Activated T-helper 2 cell treated with anti-CD3 and anti-CD28 coated beads, Interferon-gamma antibody, Interleukin-2, Interleukin-4, amounts not matched to agents 10 μg/mL and 5 μg/mL and 100 μg/mL, durations not matched to agents 14 hours and 24 hours and 36 hours (primary cell): Measurements from ENCODE around the gene BTN3A1. TPM values are rescaled to one million over a fixed set of nuclear protein-coding genes. Genes with fewer than 3 reads are reported as not detected.
A peak's percentile ranks its signal among the peaks of the same experiment; 100 is the strongest.
"Not testable (repeated sequence)": the region's sequence is repeated elsewhere in the genome, so short reads cannot be mapped to it uniquely, and the experiment has no call there.

Source experiments
- DNase-seq: peaks from one replicate; pipeline ENCODE4 v3.0.0; 2021; ENCODE audit warnings: low spot score
- H3K27ac Mint-ChIP-seq: one replicate; pipeline ENCODE4 v1.8.0; 2021; ENCODE audit warnings: mixed read lengths
- H3K27me3 Mint-ChIP-seq: one replicate; pipeline ENCODE4 v1.8.0; 2021; ENCODE audit warnings: low read depth, mixed read lengths
- H3K36me3 Mint-ChIP-seq: one replicate; pipeline ENCODE4 v1.8.0; 2021; ENCODE audit warnings: low read depth, mixed read lengths
- H3K4me1 Mint-ChIP-seq: one replicate; pipeline ENCODE4 v1.8.0; 2021; ENCODE audit warnings: low read depth, mixed read lengths
- H3K4me3 Mint-ChIP-seq: one replicate; pipeline ENCODE4 v1.8.0; 2021; ENCODE audit warnings: low read depth, mild to moderate bottlenecking, moderate library complexity, mixed read lengths
- H3K9me3 Mint-ChIP-seq: one replicate; pipeline ENCODE4 v1.8.0; 2021; ENCODE audit warnings: mixed read lengths
- intact Hi-C: fragments of 100-400 bp; cut with micrococcal nuclease; formaldehyde crosslinking; loops from one replicate; pipeline ENCODE4 v1.15.1; 2023
- total RNA-seq: library from RNA; stranded (reverse); gene quantifications from 2 replicates; pipeline ENCODE4 v1.2.3, GENCODE V29; 2022

Gene BTN3A1
- total RNA-seq, 1 donor from 2014 or later = 34.8 TPM

- Mint-ChIP-seq H3K36me3 (peaks cover 58% of the 10 kb centered on the region), H3K4me1 (peaks cover 46% of the 10 kb centered on the region), H3K27ac (peak overlapping the region; percentile 28), H3K4me3 (peak overlapping the region; percentile 63), H3K27me3 (no peaks in the 10 kb centered on the region), H3K9me3 (no peaks in the 10 kb centered on the region)
- no peak for DNase-seq
- intact Hi-C loops = loop anchor here (5.0 kb wide), 3 partner anchors 37 to 92 kb away; partner anchors contain the start of gene BTN3A2
These were observed 57.1 kb downstream of the BTN3A1 start for GRCh38 chr6:26459023-26459810.

- H3K9me3 Mint-ChIP-seq, H3K27ac Mint-ChIP-seq, H3K4me3 Mint-ChIP-seq, DNase-seq, intact Hi-C loops, H3K27me3 Mint-ChIP-seq: not testable (repeated sequence)
- Mint-ChIP-seq H3K4me1 (peaks cover 51% of the 10 kb centered on the region), H3K36me3 (peaks cover 74% of the 10 kb centered on the region)
These were observed 59.3 kb downstream of the BTN3A1 start for GRCh38 chr6:26461353-26461752.

GRCh38 chr6:26464014-26464413, 61.9 kb downstream of the BTN3A1 start:
- H3K4me3 Mint-ChIP-seq = no peak overlapping the region
- intact Hi-C loops = no loop called here
- H3K9me3 Mint-ChIP-seq = no peaks in the 10 kb centered on the region
- H3K27ac Mint-ChIP-seq = peak overlapping the region; percentile 0
- no peaks in the 10 kb centered on the region for H3K27me3 Mint-ChIP-seq
- peaks cover 40% of the 10 kb centered on the region for H3K4me1 Mint-ChIP-seq
- H3K36me3 Mint-ChIP-seq = peaks cover 92% of the 10 kb centered on the region
- no peak for DNase-seq

GRCh38 chr6:26464416-26465131, 62.5 kb downstream of the BTN3A1 start:
- Mint-ChIP-seq H3K27me3 (no peaks in the 10 kb centered on the region), H3K9me3 (no peaks in the 10 kb centered on the region), H3K36me3 (peaks cover 89% of the 10 kb centered on the region), H3K4me1 (peaks cover 36% of the 10 kb centered on the region), H3K4me3 (no peak overlapping the region), H3K27ac (peak overlapping the region; percentile 0)
- intact Hi-C loops = no loop called here
- DNase-seq = no peak

Other genes starting within 250 kb of the BTN3A1 start
- gene BTN3A2, start 37.1 kb upstream of the BTN3A1 start, total RNA-seq = 61.2 and 63.2 TPM in 2 replicates
- gene BTN2A2, start 19.2 kb upstream of the BTN3A1 start, total RNA-seq = 23.9 and 24.6 TPM in 2 replicates
- 36.4 and 41.9 TPM in 2 replicates for gene BTN3A3, start 38.2 kb downstream of the BTN3A1 start, total RNA-seq
- gene BTN2A1, start 55.7 kb downstream of the BTN3A1 start, total RNA-seq = 20.2 and 23.0 TPM in 2 replicates
- not detected in 2 replicates for gene BTN1A1, start 98.0 kb downstream of the BTN3A1 start, total RNA-seq
- 92.2 and 99.4 TPM in 2 replicates for gene HMGN4, start 136.1 kb downstream of the BTN3A1 start, total RNA-seq
- 28.2 and 29.9 TPM in 2 replicates for gene ABT1, start 194.7 kb downstream of the BTN3A1 start, total RNA-seq